HepG2 (cell line): ENCODE data around the gene SAP130.

Source experiments
- CTCF ChIP-seq: sonication (generic); formaldehyde crosslinking; IDR thresholded peaks from 2 replicates; pipeline ENCODE4 v1.5.0; 2020; ENCODE audit warnings: mild to moderate bottlenecking, missing genetic modification reagents, moderate library complexity
- KDM1A ChIP-seq: IDR thresholded peaks from 2 replicates; pipeline ENCODE4 v1.6.1; 2016; ENCODE audit warnings: missing compliant biosample characterization
- NFATC3 ChIP-seq: sonication (generic); formaldehyde crosslinking; IDR thresholded peaks from 2 replicates; pipeline ENCODE4 v1.5.1; 2020; ENCODE audit warnings: mild to moderate bottlenecking, missing genetic modification reagents
- PHF8 ChIP-seq: sonication (generic); formaldehyde crosslinking; IDR thresholded peaks from 2 replicates; pipeline ENCODE4 v1.5.0; 2020; ENCODE audit warnings: missing genetic modification reagents
- SIN3A ChIP-seq: IDR thresholded peaks from 2 replicates; pipeline ENCODE4 v1.6.1; 2011; ENCODE audit warnings: low read depth, mild to moderate bottlenecking, control low read depth, low read length, borderline replicate concordance
- ZBTB49 ChIP-seq: sonication (generic); formaldehyde crosslinking; IDR thresholded peaks from 2 replicates; pipeline ENCODE4 v1.4.0; 2020; ENCODE audit warnings: missing genetic modification reagents, borderline replicate concordance
- ZNF3 ChIP-seq: IDR thresholded peaks from 2 replicates; pipeline ENCODE4 v1.7.0; 2017; ENCODE audit warnings: inconsistent platforms
- ZNF362 ChIP-seq: sonication (generic); formaldehyde crosslinking; IDR thresholded peaks from 2 replicates; pipeline ENCODE4 v1.4.0; 2020; ENCODE audit warnings: missing genetic modification reagents, mild to moderate bottlenecking, borderline replicate concordance
- ZNF546 ChIP-seq: sonication (generic); formaldehyde crosslinking; conservative IDR thresholded peaks from 2 replicates; pipeline ENCODE4 v1.8.1; 2023; ENCODE audit warnings: mild to moderate bottlenecking, missing genetic modification reagents
- ZNF747 ChIP-seq: sonication (generic); formaldehyde crosslinking; IDR thresholded peaks from 2 replicates; pipeline ENCODE4 v1.8.1; 2023; ENCODE audit warnings: missing genetic modification reagents, mild to moderate bottlenecking, borderline replicate concordance

- TF ChIP-seq CTCF (CRISPR knock-in tag): no peak
- no peak for TF ChIP-seq ZNF3 (CRISPR knock-in tag)
- no peak for TF ChIP-seq PHF8 (CRISPR knock-in tag)
- no peak for TF ChIP-seq ZBTB49
- no peak for TF ChIP-seq NFATC3
- no peak for TF ChIP-seq KDM1A
- TF ChIP-seq SIN3A: no peak
- no peak for TF ChIP-seq ZNF747 (CRISPR knock-in tag)
- no peak for TF ChIP-seq ZNF546
- TF ChIP-seq ZNF362 (CRISPR knock-in tag): no peak
These were observed 10.6 kb upstream of the SAP130 start for GRCh38 chr2:128038411-128038810.
